Loucy (cell line): ENCODE measurements around the gene SCYGR6.

ENCODE experiments used
- H2AFZ ChIP-seq: fragments of 200-600 bp; sonication (generic); 2 replicates; pipeline ENCODE4 v1.6.0; 2016; ENCODE audit warnings: antibody characterized with exemption, mild to moderate bottlenecking, low read length, moderate library complexity
- H3F3A ChIP-seq: fragments of 200-600 bp; 2 replicates; pipeline ENCODE4 v1.6.0; 2016; ENCODE audit warnings: antibody characterized with exemption, low read depth, mild to moderate bottlenecking
- H3K27me3 ChIP-seq: fragments of 200-600 bp; sonication (generic); 2 replicates; pipeline ENCODE4 v1.6.1; 2014; ENCODE audit warnings: low read length, mild to moderate bottlenecking; ENCODE audit not compliant: insufficient read depth, poor library complexity, severe bottlenecking
- H3K36me3 ChIP-seq: fragments of 200-600 bp; sonication (generic); 2 replicates; pipeline ENCODE4 v1.6.1; 2016; ENCODE audit warnings: low read length; ENCODE audit not compliant: insufficient read depth
- H3K4me1 ChIP-seq: fragments of 200-600 bp; sonication (generic); 2 replicates; pipeline ENCODE4 v1.5.1; 2014; ENCODE audit warnings: low read length, mild to moderate bottlenecking; ENCODE audit not compliant: insufficient read depth, poor library complexity, severe bottlenecking
- H3K4me2 ChIP-seq: fragments of 200-600 bp; sonication (generic); 2 replicates; pipeline ENCODE4 v1.6.0; 2014; ENCODE audit warnings: antibody characterized with exemption, low read length, low read depth, mild to moderate bottlenecking; ENCODE audit not compliant: poor library complexity, severe bottlenecking
- H3K4me3 ChIP-seq: fragments of 200-600 bp; sonication (generic); 2 replicates; pipeline ENCODE4 v1.5.1; 2014; ENCODE audit warnings: low read length, mild to moderate bottlenecking, mixed read lengths; ENCODE audit not compliant: poor library complexity, severe bottlenecking
- H3K79me2 ChIP-seq: fragments of 200-600 bp; sonication (generic); 2 replicates; pipeline ENCODE4 v1.6.1; 2014; ENCODE audit warnings: low read length; ENCODE audit not compliant: insufficient read depth
- H3K9ac ChIP-seq: fragments of 200-600 bp; sonication (generic); 2 replicates; pipeline ENCODE4 v1.6.0; 2014; ENCODE audit warnings: mild to moderate bottlenecking, low read depth, low read length, moderate library complexity; ENCODE audit not compliant: poor library complexity, severe bottlenecking
- H3K9me2 ChIP-seq: fragments of 200-600 bp; sonication (generic); replicated peaks from 2 replicates; pipeline ENCODE4 v1.6.1; 2016; ENCODE audit warnings: low read depth, low read length, mixed read lengths
- H3K9me3 ChIP-seq: fragments of 200-600 bp; sonication (generic); 2 replicates; pipeline ENCODE4 v1.6.1; 2014; ENCODE audit warnings: mild to moderate bottlenecking, antibody characterized with exemption, low read length, low read depth; ENCODE audit not compliant: insufficient read depth
- H4K20me1 ChIP-seq: fragments of 200-600 bp; sonication (generic); 2 replicates; pipeline ENCODE4 v1.6.0; 2014; ENCODE audit warnings: antibody characterized with exemption, low read length, mild to moderate bottlenecking; ENCODE audit not compliant: insufficient read depth, poor library complexity, severe bottlenecking
- EZH2phosphoT487 ChIP-seq: fragments of 200-600 bp; IDR thresholded peaks from 2 replicates; pipeline ENCODE4 v1.6.1; 2018; ENCODE audit warnings: antibody characterized with exemption, mild to moderate bottlenecking, moderate library complexity, borderline replicate concordance
- TF ChIP-seq, protein P1 (sequence below): fragments of 200-600 bp; sonication (generic); conservative IDR thresholded peaks from 2 replicates; pipeline ENCODE4 v1.5.1; 2014; ENCODE audit warnings: mild to moderate bottlenecking, antibody characterized with exemption, low read length

SCYGR6 gene

DNA sequence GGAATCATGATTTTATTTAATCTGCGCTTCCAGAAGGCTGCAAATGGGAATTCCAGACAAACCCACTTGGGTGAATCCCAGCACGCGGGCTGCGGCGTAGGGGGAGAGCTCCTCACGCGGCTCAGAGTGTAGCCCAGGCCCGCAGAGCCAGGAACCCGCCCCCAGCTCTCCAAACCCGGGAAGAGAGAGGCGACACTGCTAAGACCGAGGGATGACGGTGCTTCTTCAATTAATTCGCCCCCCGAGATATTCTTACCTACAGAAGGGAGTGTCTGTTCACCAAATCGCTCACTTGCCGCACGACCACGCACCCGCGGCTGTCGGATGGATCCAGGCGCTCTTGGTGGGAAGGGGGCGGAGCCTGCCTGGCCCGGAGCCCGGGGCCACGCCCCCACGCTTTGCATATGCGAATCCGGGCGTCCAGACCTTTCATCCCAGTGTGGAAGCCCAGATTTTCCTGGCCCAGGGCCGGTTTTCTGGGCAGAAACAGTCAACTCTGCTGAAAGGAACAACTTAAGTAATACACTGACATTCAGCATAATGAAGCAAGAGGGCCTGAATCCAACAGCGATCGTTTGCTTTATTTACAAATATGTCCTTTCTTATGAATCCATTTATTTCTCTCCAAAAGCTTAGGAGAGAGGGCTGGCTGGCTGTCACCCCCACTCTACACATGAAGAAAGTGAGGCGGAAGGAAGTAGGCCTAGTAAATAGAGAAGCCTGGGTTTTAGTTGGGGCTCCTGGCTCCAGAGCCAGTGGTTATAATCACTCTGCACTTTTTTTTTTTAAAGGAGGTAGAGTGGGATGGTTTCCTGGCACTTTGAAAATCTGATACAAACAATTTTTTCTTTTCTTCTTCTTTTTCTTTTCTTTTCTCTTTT lies 6.6 kb downstream of the SCYGR6 start, which contains the start of gene SLC19A3:
Gene SLC19A3 (minus strand): TSS at position 342 of the 881 bp plus-strand sequence. CDS start 15,710 bp downstream, outside the sequence.
- Histone ChIP-seq H3K9me3 (no peaks in the 10 kb centered on the region), H3K79me2 (no peaks in the 10 kb centered on the region), H4K20me1 (no peaks in the 10 kb centered on the region), H3K9me2 (no peaks in the 10 kb centered on the region), H3F3A (no peaks in the 10 kb centered on the region), H2AFZ (no peak within 1 kb of the TSS), H3K36me3 (no peaks in the 10 kb centered on the region), H3K4me1 (no peaks in the 10 kb centered on the region), H3K27me3 (no peaks in the 10 kb centered on the region), H3K9ac (no peak within 1 kb of the TSS), H3K4me3 (no peak within 1 kb of the TSS), H3K4me2 (no peak within 1 kb of the TSS)
- TF ChIP-seq, protein P1, sequence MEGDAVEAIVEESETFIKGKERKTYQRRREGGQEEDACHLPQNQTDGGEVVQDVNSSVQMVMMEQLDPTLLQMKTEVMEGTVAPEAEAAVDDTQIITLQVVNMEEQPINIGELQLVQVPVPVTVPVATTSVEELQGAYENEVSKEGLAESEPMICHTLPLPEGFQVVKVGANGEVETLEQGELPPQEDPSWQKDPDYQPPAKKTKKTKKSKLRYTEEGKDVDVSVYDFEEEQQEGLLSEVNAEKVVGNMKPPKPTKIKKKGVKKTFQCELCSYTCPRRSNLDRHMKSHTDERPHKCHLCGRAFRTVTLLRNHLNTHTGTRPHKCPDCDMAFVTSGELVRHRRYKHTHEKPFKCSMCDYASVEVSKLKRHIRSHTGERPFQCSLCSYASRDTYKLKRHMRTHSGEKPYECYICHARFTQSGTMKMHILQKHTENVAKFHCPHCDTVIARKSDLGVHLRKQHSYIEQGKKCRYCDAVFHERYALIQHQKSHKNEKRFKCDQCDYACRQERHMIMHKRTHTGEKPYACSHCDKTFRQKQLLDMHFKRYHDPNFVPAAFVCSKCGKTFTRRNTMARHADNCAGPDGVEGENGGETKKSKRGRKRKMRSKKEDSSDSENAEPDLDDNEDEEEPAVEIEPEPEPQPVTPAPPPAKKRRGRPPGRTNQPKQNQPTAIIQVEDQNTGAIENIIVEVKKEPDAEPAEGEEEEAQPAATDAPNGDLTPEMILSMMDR = no peak
- no peak for TF ChIP-seq EZH2phosphoT487

DNA sequence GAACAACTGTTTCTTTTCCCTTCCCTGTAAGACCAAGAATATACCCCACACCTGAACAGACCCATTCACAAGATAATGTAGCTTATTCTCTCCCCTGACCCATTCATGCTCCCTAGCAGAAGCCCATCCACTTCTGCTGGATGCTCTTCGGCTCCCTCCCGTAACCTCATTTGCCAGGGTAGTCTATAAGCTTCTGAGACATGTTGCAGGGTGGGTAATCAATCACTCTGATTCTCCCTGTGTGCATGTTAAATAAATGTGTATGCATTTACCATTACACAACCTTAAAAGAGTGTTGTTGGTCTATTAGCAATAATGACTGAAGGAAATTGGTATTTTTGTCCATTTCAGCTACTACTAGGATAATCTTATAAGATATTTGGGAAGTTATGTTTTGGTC lies 8.1 kb downstream of the SCYGR6 start:
- Histone ChIP-seq H3K4me1 (no peaks in the 10 kb centered on the region), H3K9ac (no peak overlapping the region), H3K27me3 (no peaks in the 10 kb centered on the region), H3K9me3 (no peaks in the 10 kb centered on the region), H3K4me2 (no peak overlapping the region), H3K79me2 (no peaks in the 10 kb centered on the region), H3K9me2 (no peaks in the 10 kb centered on the region), H3K36me3 (no peaks in the 10 kb centered on the region), H3K4me3 (no peak overlapping the region), H4K20me1 (no peaks in the 10 kb centered on the region), H2AFZ (no peak overlapping the region), H3F3A (no peaks in the 10 kb centered on the region)
- TF ChIP-seq EZH2phosphoT487 = no peak
- TF ChIP-seq, protein P1 = no peak

DNA sequence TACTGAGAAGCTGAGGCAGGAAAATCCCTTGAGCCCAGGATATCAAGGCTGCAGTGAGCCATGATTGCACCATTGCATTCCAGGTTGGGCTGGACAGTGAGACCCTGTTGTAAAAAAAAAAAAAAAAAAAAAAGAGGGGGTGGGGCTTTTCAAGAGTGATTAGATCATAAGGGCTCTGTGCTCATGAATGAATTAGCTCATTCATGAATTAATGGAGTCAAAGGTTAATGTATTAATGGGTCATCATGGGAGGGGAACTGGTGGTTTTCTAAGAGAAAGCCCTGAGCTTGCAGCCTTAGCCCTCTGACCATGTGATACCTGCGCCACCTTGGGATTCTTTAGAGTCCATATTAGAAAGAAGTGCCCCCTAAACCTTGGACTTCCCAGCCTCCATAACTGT lies 11.3 kb downstream of the SCYGR6 start:
- Histone ChIP-seq H3F3A (no peaks in the 10 kb centered on the region), H3K79me2 (no peaks in the 10 kb centered on the region), H3K9me2 (no peaks in the 10 kb centered on the region), H3K27me3 (no peaks in the 10 kb centered on the region), H3K4me1 (no peaks in the 10 kb centered on the region), H3K4me3 (no peak overlapping the region), H3K9ac (no peak overlapping the region), H3K36me3 (no peaks in the 10 kb centered on the region), H2AFZ (no peak overlapping the region), H4K20me1 (no peaks in the 10 kb centered on the region), H3K9me3 (no peaks in the 10 kb centered on the region), H3K4me2 (no peak overlapping the region)
- TF ChIP-seq EZH2phosphoT487 = no peak
- TF ChIP-seq, protein P1 = no peak
